Spleen (tissue), 7 donors: ENCODE results near the gene MIS18BP1.

Experiments used
- POLR2A ChIP-seq, 3 donors: fragments of 450-650 bp; IDR thresholded peaks; one replicate each; pipeline ENCODE4 v1.5.1; 2017; ENCODE audit warnings: antibody characterized with exemption in 3 of 3, mild to moderate bottlenecking in 1 of 3
- POLR2AphosphoS5 ChIP-seq, 3 donors: sonication (generic); formaldehyde crosslinking; IDR thresholded peaks; one replicate each; pipeline ENCODE4 v1.5.1; 2017; ENCODE audit warnings: antibody characterized with exemption in 3 of 3
- TF ChIP-seq, protein P1 (sequence below), 11 experiments: fragments of 200-600 bp in 7 of 11; fragments of 450-650 bp in 4 of 11; sonication (generic) in 4 of 11; IDR thresholded peaks in 8 of 11; conservative IDR thresholded peaks in 3 of 11; 1 replicate in 7 of 11; 2 replicates in 4 of 11; pipeline versions ENCODE4 v1.4.0 to v1.8.0; 2016 to 2021; ENCODE audit warnings: antibody characterized with exemption in 11 of 11, inconsistent platforms in 4 of 11, mild to moderate bottlenecking in 1 of 11
- donor health status: DM: no; HTN: no; CAD: no; lungs with moderate emphysema.
- donor health status: DM: no; HTN: no; CAD: no.
- donor health status: DM: no; HTN: no; CAD: no.

DNA sequence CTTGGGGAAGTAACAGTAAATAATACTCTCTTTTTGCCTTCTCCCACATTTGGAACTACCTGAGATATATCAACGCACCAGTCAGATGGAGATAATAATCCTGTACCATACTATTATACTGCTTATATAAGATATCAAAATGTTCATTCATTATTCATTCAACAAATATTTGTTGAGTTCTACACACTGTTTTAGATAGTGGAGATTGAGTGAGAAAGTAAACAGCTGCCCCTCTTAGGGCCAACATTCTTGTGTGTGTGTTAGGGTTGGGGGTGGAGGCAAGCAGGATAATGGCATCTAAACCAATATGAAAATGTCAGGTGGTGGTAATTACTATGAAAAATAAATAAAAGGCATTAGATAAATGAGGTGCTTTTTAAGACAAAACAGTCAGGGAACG lies 14.0 kb downstream of the MIS18BP1 start:
- TF ChIP-seq, protein P1, sequence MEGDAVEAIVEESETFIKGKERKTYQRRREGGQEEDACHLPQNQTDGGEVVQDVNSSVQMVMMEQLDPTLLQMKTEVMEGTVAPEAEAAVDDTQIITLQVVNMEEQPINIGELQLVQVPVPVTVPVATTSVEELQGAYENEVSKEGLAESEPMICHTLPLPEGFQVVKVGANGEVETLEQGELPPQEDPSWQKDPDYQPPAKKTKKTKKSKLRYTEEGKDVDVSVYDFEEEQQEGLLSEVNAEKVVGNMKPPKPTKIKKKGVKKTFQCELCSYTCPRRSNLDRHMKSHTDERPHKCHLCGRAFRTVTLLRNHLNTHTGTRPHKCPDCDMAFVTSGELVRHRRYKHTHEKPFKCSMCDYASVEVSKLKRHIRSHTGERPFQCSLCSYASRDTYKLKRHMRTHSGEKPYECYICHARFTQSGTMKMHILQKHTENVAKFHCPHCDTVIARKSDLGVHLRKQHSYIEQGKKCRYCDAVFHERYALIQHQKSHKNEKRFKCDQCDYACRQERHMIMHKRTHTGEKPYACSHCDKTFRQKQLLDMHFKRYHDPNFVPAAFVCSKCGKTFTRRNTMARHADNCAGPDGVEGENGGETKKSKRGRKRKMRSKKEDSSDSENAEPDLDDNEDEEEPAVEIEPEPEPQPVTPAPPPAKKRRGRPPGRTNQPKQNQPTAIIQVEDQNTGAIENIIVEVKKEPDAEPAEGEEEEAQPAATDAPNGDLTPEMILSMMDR (IDR thresholded peaks at IDR 0.05 in 8 of 11, conservative IDR thresholded peaks at IDR 0.05 in 3 of 11), result no peak
- TF ChIP-seq POLR2A (IDR thresholded peaks at IDR 0.05) (no peak), POLR2AphosphoS5 (IDR thresholded peaks at IDR 0.05) (no peak)
